Stimulated activated CD8-positive, alpha-beta memory T cell treated with anti-CD3 and anti-CD28 coated beads, Interleukin-15, amount 100 ng/mL, for 1 hour (primary cell): ENCODE results near the gene SEC61B.

Experiments
- DNase-seq: peaks from one replicate; pipeline ENCODE4 v3.0.0-alpha.2; 2020; ENCODE audit warnings: low read depth

The SEC61B gene

GRCh38 chr9:99274016-99274415 lies 51.9 kb downstream of the SEC61B start:
- DNase-seq, result no peak

GRCh38 chr9:99274495-99274894 lies 52.4 kb downstream of the SEC61B start:
- DNase-seq, result no peak
